Hematopoietic multipotent progenitor cell treated with erythropoietin and hydrocortisone succinate and interleukin-3 and kit ligand, for 6 days (in vitro differentiated cells): Measurements from ENCODE around the gene RAB5IF.
"Not testable (repeated sequence)": the region's sequence is repeated elsewhere in the genome, so short reads cannot be mapped to it uniquely, and the experiment has no call there.

Experiments
- DNase-seq: peaks from one replicate; pipeline ENCODE4 v3.0.0-alpha.2; 2015

The RAB5IF gene

GRCh38 chr20:36605399-36606157 is at the start of gene RAB5IF:
Gene RAB5IF, plus strand, starts transcription at chr20:36605779. Its CDS starts 173 bp downstream, at chr20:36605952.
- DNase-seq, result peak; percentile 99

- DNase-seq, result no peak
Measured at GRCh38 chr20:36562724-36563123, 42.9 kb upstream of the RAB5IF start.

- DNase-seq, result no peak
Measured at GRCh38 chr20:36563374-36563773, 42.2 kb upstream of the RAB5IF start.

- DNase-seq, result not testable (repeated sequence)
Measured at GRCh38 chr20:36564078-36564725, 41.4 kb upstream of the RAB5IF start.

- DNase-seq, result not testable (repeated sequence)
Measured at GRCh38 chr20:36564726-36565121, 40.9 kb upstream of the RAB5IF start.

- no peak for DNase-seq
Measured at GRCh38 chr20:36565520-36565919, 40.1 kb upstream of the RAB5IF start.

GRCh38 chr20:36569847-36570429 is 35.6 kb upstream of the RAB5IF start:
- DNase-seq, result no peak

GRCh38 chr20:36571564-36572504 is 33.7 kb upstream of the RAB5IF start:
- peak; percentile 42 for DNase-seq

- DNase-seq, result peak; percentile 67
Measured at GRCh38 chr20:36572701-36573102, 32.9 kb upstream of the RAB5IF start.

GRCh38 chr20:36573103-36573797 is 32.3 kb upstream of the RAB5IF start, which contains the start of gene TGIF2:
Gene TGIF2, plus strand, starts transcription at chr20:36573597. Its CDS starts 5,178 bp downstream, at chr20:36578775.
- DNase-seq, result peak; percentile 91

GRCh38 chr20:36573798-36574365 is 31.7 kb upstream of the RAB5IF start:
- DNase-seq, result peak; percentile 59

- peak; percentile 54 for DNase-seq
Measured at GRCh38 chr20:36574366-36575135, 31.0 kb upstream of the RAB5IF start.

GRCh38 chr20:36576081-36576445 is 29.5 kb upstream of the RAB5IF start:
- DNase-seq, result no peak

- no peak for DNase-seq
Measured at GRCh38 chr20:36578356-36579041, 27.1 kb upstream of the RAB5IF start.

- DNase-seq, result no peak
Measured at GRCh38 chr20:36579996-36580545, 25.5 kb upstream of the RAB5IF start.

GRCh38 chr20:36582322-36582721 is 23.3 kb upstream of the RAB5IF start:
- DNase-seq, result no peak

GRCh38 chr20:36582821-36583220 is 22.8 kb upstream of the RAB5IF start:
- no peak for DNase-seq

GRCh38 chr20:36584018-36584481 is 21.5 kb upstream of the RAB5IF start:
- no peak for DNase-seq

GRCh38 chr20:36585410-36586125 is 20.0 kb upstream of the RAB5IF start:
- DNase-seq, result no peak
